Measurements from ENCODE around the gene TCTN1. TPM values are rescaled to one million over a fixed set of nuclear protein-coding genes. Genes with fewer than 3 reads are reported as not detected.

The TCTN1 gene
- total RNA-seq, 1 donor from 2014 or later, result 7.6 TPM

GRCh38 chr12:110677982-110678381 lies 64.1 kb downstream of the TCTN1 start:
- no peak overlapping the region for H3K4me3 Mint-ChIP-seq
- no peak for DNase-seq (ENCODE audit: low spot score)
- H3K27ac Mint-ChIP-seq, result no peak overlapping the region
- peaks cover 43% of the 10 kb centered on the region for H3K4me1 Mint-ChIP-seq (ENCODE audit: low read depth)
- intact Hi-C loops (cut with micrococcal nuclease), result no loop called here
- H3K36me3 Mint-ChIP-seq (ENCODE audit: low read depth), result peaks cover 32% of the 10 kb centered on the region
- H3K27me3 Mint-ChIP-seq (ENCODE audit: insufficient read depth), result no peaks in the 10 kb centered on the region
- peaks cover 8% of the 10 kb centered on the region for H3K9me3 Mint-ChIP-seq

- peaks cover 6% of the 10 kb centered on the region for H3K9me3 Mint-ChIP-seq
- H3K4me3 Mint-ChIP-seq, result no peak overlapping the region
- no peaks in the 10 kb centered on the region for H3K27me3 Mint-ChIP-seq (ENCODE audit: insufficient read depth)
- H3K4me1 Mint-ChIP-seq (ENCODE audit: low read depth), result peaks cover 34% of the 10 kb centered on the region
- no peak overlapping the region for H3K27ac Mint-ChIP-seq
- no peak for DNase-seq (ENCODE audit: low spot score)
- H3K36me3 Mint-ChIP-seq (ENCODE audit: low read depth), result peaks cover 26% of the 10 kb centered on the region
- intact Hi-C loops (cut with micrococcal nuclease), result no loop called here
Observed at GRCh38 chr12:110679201-110679600, 65.3 kb downstream of the TCTN1 start.

GRCh38 chr12:110680032-110680431 lies 66.1 kb downstream of the TCTN1 start:
- Mint-ChIP-seq H3K27ac (no peak overlapping the region), H3K4me3 (no peak overlapping the region), H3K27me3 (ENCODE audit: insufficient read depth) (no peaks in the 10 kb centered on the region), H3K36me3 (ENCODE audit: low read depth) (peaks cover 20% of the 10 kb centered on the region), H3K9me3 (no peaks in the 10 kb centered on the region), H3K4me1 (ENCODE audit: low read depth) (peaks cover 37% of the 10 kb centered on the region)
- intact Hi-C loops (cut with micrococcal nuclease), result no loop called here
- DNase-seq (ENCODE audit: low spot score), result no peak

- Mint-ChIP-seq H3K4me3 (no peak overlapping the region), H3K27me3 (ENCODE audit: insufficient read depth) (peaks cover 7% of the 10 kb centered on the region), H3K36me3 (ENCODE audit: low read depth) (peaks cover 24% of the 10 kb centered on the region), H3K9me3 (no peaks in the 10 kb centered on the region), H3K27ac (no peak overlapping the region), H3K4me1 (ENCODE audit: low read depth) (peaks cover 46% of the 10 kb centered on the region)
- no peak for DNase-seq (ENCODE audit: low spot score)
- intact Hi-C loops (cut with micrococcal nuclease), result no loop called here
Observed at GRCh38 chr12:110683888-110684287, 70.0 kb downstream of the TCTN1 start.

GRCh38 chr12:110684312-110684836 lies 70.4 kb downstream of the TCTN1 start:
- Mint-ChIP-seq H3K27ac (no peak overlapping the region), H3K36me3 (ENCODE audit: low read depth) (peaks cover 24% of the 10 kb centered on the region), H3K4me3 (no peak overlapping the region), H3K9me3 (no peaks in the 10 kb centered on the region), H3K4me1 (ENCODE audit: low read depth) (peaks cover 47% of the 10 kb centered on the region), H3K27me3 (ENCODE audit: insufficient read depth) (peaks cover 7% of the 10 kb centered on the region)
- intact Hi-C loops (cut with micrococcal nuclease), result no loop called here
- DNase-seq (ENCODE audit: low spot score), result no peak

GRCh38 chr12:110686294-110686903 lies 72.5 kb downstream of the TCTN1 start:
- H3K9me3 Mint-ChIP-seq, result no peaks in the 10 kb centered on the region
- peaks cover 50% of the 10 kb centered on the region for H3K4me1 Mint-ChIP-seq (ENCODE audit: low read depth)
- H3K36me3 Mint-ChIP-seq (ENCODE audit: low read depth), result peaks cover 18% of the 10 kb centered on the region
- H3K4me3 Mint-ChIP-seq, result peak overlapping the region; percentile 64
- no peak for DNase-seq (ENCODE audit: low spot score)
- H3K27me3 Mint-ChIP-seq (ENCODE audit: insufficient read depth), result peaks cover 7% of the 10 kb centered on the region
- no peak overlapping the region for H3K27ac Mint-ChIP-seq
- intact Hi-C loops (cut with micrococcal nuclease), result loop anchor here (5.0 kb wide), 1 partner anchor 184 kb away; the partner anchor contains the start of genes RAD9B and VPS29

GRCh38 chr12:110687396-110688169 lies 73.7 kb downstream of the TCTN1 start:
- DNase-seq (ENCODE audit: low spot score), result no peak
- intact Hi-C loops (cut with micrococcal nuclease), result loop anchor here (5.0 kb wide), 1 partner anchor 185 kb away; the partner anchor contains the start of genes RAD9B and VPS29
- peak overlapping the region; percentile 46 for H3K27ac Mint-ChIP-seq
- peaks cover 50% of the 10 kb centered on the region for H3K4me1 Mint-ChIP-seq (ENCODE audit: low read depth)
- no peaks in the 10 kb centered on the region for H3K9me3 Mint-ChIP-seq
- H3K27me3 Mint-ChIP-seq (ENCODE audit: insufficient read depth), result peaks cover 7% of the 10 kb centered on the region
- peak overlapping the region; percentile 73 for H3K4me3 Mint-ChIP-seq
- H3K36me3 Mint-ChIP-seq (ENCODE audit: low read depth), result peaks cover 16% of the 10 kb centered on the region

- Mint-ChIP-seq H3K4me3 (peak within 1 kb of the TSS; percentile 89), H3K27ac (peak within 1 kb of the TSS; percentile 89), H3K27me3 (ENCODE audit: insufficient read depth) (peaks cover 7% of the 10 kb centered on the region), H3K4me1 (ENCODE audit: low read depth) (peaks cover 53% of the 10 kb centered on the region), H3K9me3 (no peaks in the 10 kb centered on the region), H3K36me3 (ENCODE audit: low read depth) (peaks cover 14% of the 10 kb centered on the region)
- intact Hi-C loops (cut with micrococcal nuclease), result loop anchor here (1.0 to 5.0 kb wide), 5 partner anchors 10 to 186 kb away; partner anchors contain the start of genes RAD9B and VPS29
- DNase-seq (ENCODE audit: low spot score), result peak; percentile 37
Observed at GRCh38 chr12:110688446-110689280, 74.7 kb downstream of the TCTN1 start, which contains the start of gene HVCN1. Gene HVCN1, minus strand, starts transcription at chr12:110689115. Its CDS starts 5,870 bp downstream, at chr12:110683245.

GRCh38 chr12:110689281-110690126 lies 75.6 kb downstream of the TCTN1 start:
- DNase-seq (ENCODE audit: low spot score), result peak; percentile 51
- no peaks in the 10 kb centered on the region for H3K9me3 Mint-ChIP-seq
- H3K27me3 Mint-ChIP-seq (ENCODE audit: insufficient read depth), result peaks cover 7% of the 10 kb centered on the region
- H3K4me3 Mint-ChIP-seq, result peak overlapping the region; percentile 89
- peaks cover 12% of the 10 kb centered on the region for H3K36me3 Mint-ChIP-seq (ENCODE audit: low read depth)
- intact Hi-C loops (cut with micrococcal nuclease), result loop anchor here (1.0 to 5.0 kb wide), 5 partner anchors 9 to 187 kb away; partner anchors contain the start of genes RAD9B and VPS29
- H3K4me1 Mint-ChIP-seq (ENCODE audit: low read depth), result peaks cover 52% of the 10 kb centered on the region
- peak overlapping the region; percentile 89 for H3K27ac Mint-ChIP-seq

- intact Hi-C loops (cut with micrococcal nuclease), result no loop called here
- no peak for DNase-seq (ENCODE audit: low spot score)
- Mint-ChIP-seq H3K9me3 (no peaks in the 10 kb centered on the region), H3K36me3 (ENCODE audit: low read depth) (peaks cover 12% of the 10 kb centered on the region), H3K27me3 (ENCODE audit: insufficient read depth) (peaks cover 7% of the 10 kb centered on the region), H3K27ac (peak overlapping the region; percentile 89), H3K4me1 (ENCODE audit: low read depth) (peaks cover 49% of the 10 kb centered on the region), H3K4me3 (peak overlapping the region; percentile 89)
Observed at GRCh38 chr12:110690127-110690430, 76.2 kb downstream of the TCTN1 start.

- intact Hi-C loops (cut with micrococcal nuclease), result no loop called here
- Mint-ChIP-seq H3K36me3 (ENCODE audit: low read depth) (no peaks in the 10 kb centered on the region), H3K9me3 (no peaks in the 10 kb centered on the region), H3K4me1 (ENCODE audit: low read depth) (peaks cover 30% of the 10 kb centered on the region), H3K27ac (no peak overlapping the region), H3K27me3 (ENCODE audit: insufficient read depth) (no peaks in the 10 kb centered on the region), H3K4me3 (no peak overlapping the region)
- no peak for DNase-seq (ENCODE audit: low spot score)
Observed at GRCh38 chr12:110693731-110694130, 79.8 kb downstream of the TCTN1 start.

Data from activated T-helper 1 cell treated with anti-CD3 and anti-CD28 coated beads, Interleukin-12 subunit alpha, Interleukin-12 subunit beta, Interleukin-2, Interleukin-4 antibody, amounts not matched to agents 30 ng/mL and 10 ng/mL and 1 ng/mL, durations not matched to agents 14 hours and 24 hours and 36 hours (primary cell).